SJSA1 (cell line): ENCODE data around the gene GNAZ. TPM values are rescaled to one million over a fixed set of nuclear protein-coding genes. Genes with fewer than 3 reads are reported as not detected.

Source experiments
- DNase-seq, 2 experiments: peaks; one replicate each; pipeline ENCODE4 v3.0.0-alpha.2; 2015 to 2020; ENCODE audit warnings: low spot score in 2 of 2, low read depth in 1 of 2
- H3K27ac ChIP-seq: fragments of 250-450 bp; sonication (Bioruptor Pico); 2 replicates; pipeline ENCODE4 v1.5.1; 2020; ENCODE audit warnings: mild to moderate bottlenecking, moderate library complexity
- H3K27me3 ChIP-seq: fragments of 250-450 bp; sonication (Bioruptor Pico); replicated peaks from 2 replicates; pipeline ENCODE4 v1.5.1; 2020; ENCODE audit warnings: mild to moderate bottlenecking, moderate library complexity
- H3K36me3 ChIP-seq: fragments of 250-450 bp; sonication (Bioruptor Pico); 2 replicates; pipeline ENCODE4 v1.5.1; 2020; ENCODE audit warnings: mild to moderate bottlenecking
- H3K4me1 ChIP-seq: fragments of 250-450 bp; sonication (Bioruptor Pico); replicated peaks from 2 replicates; pipeline ENCODE4 v1.6.1; 2021; ENCODE audit warnings: mild to moderate bottlenecking
- H3K4me3 ChIP-seq: fragments of 250-450 bp; sonication (Bioruptor Pico); 2 replicates; pipeline ENCODE4 v1.5.1; 2020; ENCODE audit warnings: mild to moderate bottlenecking
- H3K9me3 ChIP-seq: fragments of 250-450 bp; sonication (Bioruptor Pico); replicated peaks from 2 replicates; pipeline ENCODE4 v1.5.1; 2020; ENCODE audit warnings: mild to moderate bottlenecking
- total RNA-seq: library from RNA; depleted of rRNA; stranded (reverse); fragments of >200 nt; shearing (Covaris generic); gene quantifications from 2 replicates; pipeline ENCODE4 v1.2.3, GENCODE V29; 2014; rRNA removed

The GNAZ gene
- total RNA-seq, 1 experiment from 2014 or later: 82.5 TPM

DNA sequence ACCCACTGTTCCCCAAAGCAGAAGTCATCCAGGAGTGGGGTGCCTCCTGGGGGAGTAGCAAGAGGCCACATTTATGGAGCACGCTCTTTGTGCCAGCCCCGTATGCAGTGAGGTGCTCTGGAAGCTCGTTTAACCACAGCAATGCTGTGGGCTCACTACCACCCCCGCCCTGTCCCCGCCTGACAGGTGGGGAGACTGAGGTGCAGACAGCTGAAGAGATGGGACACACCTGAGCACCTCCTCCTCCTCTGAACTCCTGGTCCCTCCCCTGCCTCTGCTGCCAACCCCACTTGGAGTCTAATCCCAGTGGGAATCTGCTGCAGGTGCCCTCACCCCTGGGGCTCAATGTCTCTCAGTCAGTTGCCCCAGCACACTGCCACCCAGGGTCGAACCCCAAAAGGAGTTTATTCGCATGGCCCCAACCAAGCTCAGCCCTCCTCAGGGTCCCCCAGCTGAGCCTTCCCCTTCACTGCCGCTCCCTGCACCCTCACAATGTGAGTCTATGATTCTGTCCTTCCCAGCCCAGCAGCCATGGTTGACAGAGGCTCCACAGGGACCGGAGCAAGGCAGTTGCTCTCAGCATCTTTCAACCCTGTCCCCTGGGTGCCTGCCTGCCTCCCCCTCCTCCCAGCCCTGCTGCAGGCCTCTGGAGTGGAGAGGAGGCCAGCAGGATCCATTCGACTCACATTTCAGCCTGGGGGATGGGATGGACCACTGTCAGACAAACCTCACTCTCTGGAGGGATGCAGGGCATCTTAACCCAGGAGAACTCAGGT lies 96.7 kb downstream of the GNAZ start:
- Histone ChIP-seq H3K27ac (no peak overlapping the region), H3K27me3 (no peaks in the 10 kb centered on the region), H3K4me1 (no peaks in the 10 kb centered on the region), H3K9me3 (no peaks in the 10 kb centered on the region), H3K36me3 (no peaks in the 10 kb centered on the region), H3K4me3 (no peak overlapping the region)
- no peak for DNase-seq

DNA sequence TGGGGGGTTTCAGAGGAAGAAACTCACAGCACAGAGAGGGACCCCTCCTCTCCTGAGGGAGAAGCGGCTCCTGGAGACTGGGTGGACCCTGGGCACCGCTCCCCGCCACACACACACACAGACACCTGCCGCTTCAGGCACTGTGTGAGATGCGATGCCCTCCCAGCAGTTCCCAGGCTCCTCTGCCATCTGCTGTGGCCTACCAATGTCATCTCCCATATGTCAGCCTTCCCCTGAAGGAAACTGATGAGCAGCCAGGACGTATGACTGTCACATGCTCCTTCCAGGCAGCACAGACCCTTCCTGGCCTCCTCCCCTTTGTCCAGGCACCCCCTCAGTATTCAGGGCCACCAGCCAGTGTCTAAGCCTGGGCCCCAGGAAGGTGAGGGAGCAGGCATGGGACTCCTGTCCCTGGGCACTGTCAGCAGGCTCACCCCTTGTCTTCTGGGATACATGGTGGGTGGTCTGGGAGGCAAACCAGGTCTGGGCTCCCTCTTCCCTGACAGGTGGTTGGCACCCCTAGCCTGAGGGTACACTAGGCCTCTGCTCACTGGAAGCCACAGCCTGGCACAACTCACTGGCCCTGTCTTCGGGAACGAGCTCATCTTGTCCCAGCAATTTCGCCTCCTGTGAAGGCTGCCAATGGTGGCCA lies 98.2 kb downstream of the GNAZ start:
- no peaks in the 10 kb centered on the region for H3K27me3 ChIP-seq
- no peaks in the 10 kb centered on the region for H3K36me3 ChIP-seq
- H3K9me3 ChIP-seq: no peaks in the 10 kb centered on the region
- no peak for DNase-seq
- H3K4me3 ChIP-seq: no peak overlapping the region
- H3K4me1 ChIP-seq: no peaks in the 10 kb centered on the region
- no peak overlapping the region for H3K27ac ChIP-seq

- Histone ChIP-seq H3K36me3 (no peaks in the 10 kb centered on the region), H3K27ac (no peak overlapping the region), H3K4me3 (no peak overlapping the region), H3K4me1 (no peaks in the 10 kb centered on the region), H3K9me3 (no peaks in the 10 kb centered on the region), H3K27me3 (no peaks in the 10 kb centered on the region)
- DNase-seq: no peak
Observed at GRCh38 chr22:23169043-23169406, 98.7 kb downstream of the GNAZ start.

Other genes with a start within 250 kb of the GNAZ start
- not detected in 2 replicates for gene IGLL5, start 182.7 kb upstream of the GNAZ start, total RNA-seq
- gene RSPH14, start 71.5 kb downstream of the GNAZ start, total RNA-seq: not detected in 2 replicates
- 0.42 TPM in 1 of 2 replicates, not detected in the other for gene RAB36, start 75.0 kb downstream of the GNAZ start, total RNA-seq
- gene BCR, start 110.0 kb downstream of the GNAZ start, total RNA-seq: 27.0 and 28.6 TPM in 2 replicates